ENCODE measurements around the gene PLOD1.

Gene PLOD1

GRCh38 chr1:11982010-11982392 is 47.5 kb downstream of the PLOD1 start:
- Histone ChIP-seq H3K4me3 (ENCODE audit: low read depth, low read length) (no peak overlapping the region), H4K8ac (ENCODE audit: low read depth, low read length) (no peak overlapping the region), H3K4ac (ENCODE audit: low read depth, low read length) (peak overlapping the region; percentile 61), H3K27ac (ENCODE audit: low read depth, low read length) (no peak overlapping the region), H2AK5ac (ENCODE audit: low read length) (no peak overlapping the region), H2BK120ac (ENCODE audit: insufficient read depth, low read length, poor library complexity) (no peak overlapping the region), H3K79me1 (ENCODE audit: low read length) (peaks cover 4% of the 10 kb centered on the region), H3K18ac (ENCODE audit: low read length) (no peak overlapping the region), H3K4me1 (ENCODE audit: control insufficient read depth in 1 of 2, insufficient read depth in 2 of 2, low read length in 2 of 2) (peaks cover 12 to 17% of the 10 kb centered on the region in 2 experiments), H3K79me2 (ENCODE audit: control insufficient read depth, insufficient read depth, low read length, poor library complexity) (peaks cover 7% of the 10 kb centered on the region), H3K27me3 (ENCODE audit: insufficient read depth, low read length) (no peaks in the 10 kb centered on the region), H4K12ac (ENCODE audit: low read depth, low read length) (no peak overlapping the region), H2BK5ac (ENCODE audit: low read depth, low read length, poor library complexity) (no peak overlapping the region), H3K9me3 (ENCODE audit: insufficient read depth, low read depth, low read length) (no peaks in the 10 kb centered on the region), H4K91ac (ENCODE audit: low read depth, low read length) (no peak overlapping the region), H3K23ac (ENCODE audit: low read length) (no peak overlapping the region), H3K36me3 (ENCODE audit: control insufficient read depth in 1 of 2, insufficient read depth in 2 of 2, low read length in 2 of 2) (peaks cover 23 to 40% of the 10 kb centered on the region in 2 experiments), H2AFZ (ENCODE audit: insufficient read depth, low read length, poor library complexity) (no peak overlapping the region), H3K14ac (ENCODE audit: low read length) (no peak overlapping the region), H3K4me2 (ENCODE audit: low read length) (no peak overlapping the region), H3K9ac (ENCODE audit: low read length) (no peak overlapping the region), H2BK12ac (ENCODE audit: low read length) (no peak overlapping the region)
- DNase-seq, result peak in 1 of 2 donors; percentile 10
- WGBS (ENCODE audit: extremely low coverage, insufficient coverage, insufficient read length), result no CpG with 5 or more reads among the region's 3 CpGs

DNA sequence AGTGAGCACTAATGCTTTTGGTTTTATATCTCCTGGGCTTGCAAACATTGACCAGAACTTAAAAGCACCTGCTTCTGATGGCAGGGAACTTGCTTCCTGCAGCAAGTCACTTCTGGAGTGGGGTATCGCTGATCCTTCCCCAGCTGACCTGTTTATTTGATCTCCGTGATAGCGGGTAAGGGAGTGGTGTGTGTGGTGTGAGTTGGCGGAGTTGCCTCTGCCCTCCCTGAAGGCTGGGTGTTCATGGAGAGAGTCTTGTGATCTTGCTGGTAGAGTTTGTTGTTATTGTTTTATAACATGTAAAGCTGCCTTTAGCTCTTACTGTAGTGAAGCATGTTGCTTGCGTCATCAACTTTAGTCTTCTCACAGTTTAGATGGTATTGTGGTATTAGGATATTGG is 49.6 kb downstream of the PLOD1 start:
- WGBS (ENCODE audit: extremely low coverage, insufficient coverage, insufficient read length), result no CpG with 5 or more reads among the region's 5 CpGs

GRCh38 chr1:11984576-11984975 is 50.1 kb downstream of the PLOD1 start:
- Histone ChIP-seq H2AFZ (ENCODE audit: insufficient read depth, low read length, poor library complexity) (no peak overlapping the region), H2AK5ac (ENCODE audit: low read length) (no peak overlapping the region)

More for the DNA sequence above, 49.6 kb downstream of the PLOD1 start:
- Histone ChIP-seq H3K79me1 (ENCODE audit: low read length) (peaks cover 4% of the 10 kb centered on the region), H3K4me1 (ENCODE audit: control insufficient read depth in 1 of 2, insufficient read depth in 2 of 2, low read length in 2 of 2) (peaks cover 8 to 12% of the 10 kb centered on the region in 2 experiments), H4K91ac (ENCODE audit: low read depth, low read length) (no peak overlapping the region), H2BK5ac (ENCODE audit: low read depth, low read length, poor library complexity) (no peak overlapping the region), H2BK12ac (ENCODE audit: low read length) (no peak overlapping the region), H3K14ac (ENCODE audit: low read length) (no peak overlapping the region), H4K8ac (ENCODE audit: low read depth, low read length) (no peak overlapping the region), H2AK5ac (ENCODE audit: low read length) (no peak overlapping the region), H2BK120ac (ENCODE audit: insufficient read depth, low read length, poor library complexity) (no peak overlapping the region), H3K27me3 (ENCODE audit: insufficient read depth, low read length) (no peaks in the 10 kb centered on the region), H4K12ac (ENCODE audit: low read depth, low read length) (no peak overlapping the region), H3K4me2 (ENCODE audit: low read length) (no peak overlapping the region), H3K79me2 (ENCODE audit: control insufficient read depth, insufficient read depth, low read length, poor library complexity) (peaks cover 7% of the 10 kb centered on the region), H3K4me3 (ENCODE audit: low read depth, low read length) (no peak overlapping the region), H3K9me3 (ENCODE audit: insufficient read depth, low read depth, low read length) (no peaks in the 10 kb centered on the region), H3K18ac (ENCODE audit: low read length) (no peak overlapping the region), H3K23ac (ENCODE audit: low read length) (no peak overlapping the region), H3K4ac (ENCODE audit: low read depth, low read length) (no peak overlapping the region), H3K36me3 (ENCODE audit: control insufficient read depth in 1 of 2, insufficient read depth in 2 of 2, low read length in 2 of 2) (peaks cover 26 to 49% of the 10 kb centered on the region in 2 experiments), H3K9ac (ENCODE audit: low read length) (no peak overlapping the region), H2AFZ (ENCODE audit: insufficient read depth, low read length, poor library complexity) (no peak overlapping the region), H3K27ac (ENCODE audit: low read depth, low read length) (no peak overlapping the region)
- DNase-seq, result no peak

GRCh38 chr1:11985171-11985570 is 50.7 kb downstream of the PLOD1 start:
- H3K79me2 ChIP-seq (ENCODE audit: control insufficient read depth, insufficient read depth, low read length, poor library complexity), result peaks cover 7% of the 10 kb centered on the region
- H3K4me3 ChIP-seq (ENCODE audit: low read depth, low read length), result no peak overlapping the region
- H3K36me3 ChIP-seq (ENCODE audit: control insufficient read depth in 1 of 2, insufficient read depth in 2 of 2, low read length in 2 of 2), result peaks cover 35 to 58% of the 10 kb centered on the region in 2 experiments
- no peak overlapping the region for H4K12ac ChIP-seq (ENCODE audit: low read depth, low read length)
- no peak overlapping the region for H2BK12ac ChIP-seq (ENCODE audit: low read length)
- peaks cover 4% of the 10 kb centered on the region for H3K79me1 ChIP-seq (ENCODE audit: low read length)
- no peak overlapping the region for H4K91ac ChIP-seq (ENCODE audit: low read depth, low read length)
- H3K4me1 ChIP-seq (ENCODE audit: control insufficient read depth in 1 of 2, insufficient read depth in 2 of 2, low read length in 2 of 2), result peaks cover 4 to 7% of the 10 kb centered on the region in 2 experiments
- no peak overlapping the region for H2AK5ac ChIP-seq (ENCODE audit: low read length)
- H3K4ac ChIP-seq (ENCODE audit: low read depth, low read length), result no peak overlapping the region
- no peak for DNase-seq
- H4K8ac ChIP-seq (ENCODE audit: low read depth, low read length), result no peak overlapping the region
- H3K4me2 ChIP-seq (ENCODE audit: low read length), result no peak overlapping the region
- no peak overlapping the region for H2AFZ ChIP-seq (ENCODE audit: insufficient read depth, low read length, poor library complexity)
- no peak overlapping the region for H3K23ac ChIP-seq (ENCODE audit: low read length)
- WGBS (ENCODE audit: extremely low coverage, insufficient coverage, insufficient read length), result no CpG with 5 or more reads among the region's 3 CpGs
- H3K18ac ChIP-seq (ENCODE audit: low read length), result no peak overlapping the region
- H3K27ac ChIP-seq (ENCODE audit: low read depth, low read length), result no peak overlapping the region
- no peaks in the 10 kb centered on the region for H3K9me3 ChIP-seq (ENCODE audit: insufficient read depth, low read depth, low read length)
- H2BK120ac ChIP-seq (ENCODE audit: insufficient read depth, low read length, poor library complexity), result no peak overlapping the region
- no peak overlapping the region for H3K14ac ChIP-seq (ENCODE audit: low read length)
- H3K9ac ChIP-seq (ENCODE audit: low read length), result no peak overlapping the region
- H2BK5ac ChIP-seq (ENCODE audit: low read depth, low read length, poor library complexity), result no peak overlapping the region
- no peaks in the 10 kb centered on the region for H3K27me3 ChIP-seq (ENCODE audit: insufficient read depth, low read length)

More at GRCh38 chr1:11984576-11984975, 50.1 kb downstream of the PLOD1 start:
- Histone ChIP-seq H3K23ac (ENCODE audit: low read length) (no peak overlapping the region), H3K79me2 (ENCODE audit: control insufficient read depth, insufficient read depth, low read length, poor library complexity) (peaks cover 7% of the 10 kb centered on the region), H4K91ac (ENCODE audit: low read depth, low read length) (no peak overlapping the region), H3K18ac (ENCODE audit: low read length) (no peak overlapping the region), H2BK12ac (ENCODE audit: low read length) (no peak overlapping the region), H3K36me3 (ENCODE audit: control insufficient read depth in 1 of 2, insufficient read depth in 2 of 2, low read length in 2 of 2) (peaks cover 29 to 52% of the 10 kb centered on the region in 2 experiments), H2BK5ac (ENCODE audit: low read depth, low read length, poor library complexity) (no peak overlapping the region), H3K27me3 (ENCODE audit: insufficient read depth, low read length) (no peaks in the 10 kb centered on the region), H4K8ac (ENCODE audit: low read depth, low read length) (no peak overlapping the region), H3K4me1 (ENCODE audit: control insufficient read depth in 1 of 2, insufficient read depth in 2 of 2, low read length in 2 of 2) (peaks cover 5 to 8% of the 10 kb centered on the region in 2 experiments), H3K9me3 (ENCODE audit: insufficient read depth, low read depth, low read length) (no peaks in the 10 kb centered on the region), H3K9ac (ENCODE audit: low read length) (no peak overlapping the region), H3K79me1 (ENCODE audit: low read length) (peaks cover 4% of the 10 kb centered on the region), H3K14ac (ENCODE audit: low read length) (no peak overlapping the region), H3K4ac (ENCODE audit: low read depth, low read length) (no peak overlapping the region), H3K4me2 (ENCODE audit: low read length) (no peak overlapping the region), H3K4me3 (ENCODE audit: low read depth, low read length) (no peak overlapping the region), H4K12ac (ENCODE audit: low read depth, low read length) (no peak overlapping the region), H2BK120ac (ENCODE audit: insufficient read depth, low read length, poor library complexity) (no peak overlapping the region), H3K27ac (ENCODE audit: low read depth, low read length) (no peak overlapping the region)
- WGBS (ENCODE audit: extremely low coverage, insufficient coverage, insufficient read length), result no CpG with 5 or more reads among the region's 6 CpGs
- DNase-seq, result no peak
